Measurements from ENCODE around the gene CYP26A1.
A peak's percentile ranks its signal among the peaks of the same experiment; 100 is the strongest.

The CYP26A1 gene

GRCh38 chr10:93064874-93065660, 8.6 kb upstream of the CYP26A1 start:
- no peak for DNase-seq

DNA sequence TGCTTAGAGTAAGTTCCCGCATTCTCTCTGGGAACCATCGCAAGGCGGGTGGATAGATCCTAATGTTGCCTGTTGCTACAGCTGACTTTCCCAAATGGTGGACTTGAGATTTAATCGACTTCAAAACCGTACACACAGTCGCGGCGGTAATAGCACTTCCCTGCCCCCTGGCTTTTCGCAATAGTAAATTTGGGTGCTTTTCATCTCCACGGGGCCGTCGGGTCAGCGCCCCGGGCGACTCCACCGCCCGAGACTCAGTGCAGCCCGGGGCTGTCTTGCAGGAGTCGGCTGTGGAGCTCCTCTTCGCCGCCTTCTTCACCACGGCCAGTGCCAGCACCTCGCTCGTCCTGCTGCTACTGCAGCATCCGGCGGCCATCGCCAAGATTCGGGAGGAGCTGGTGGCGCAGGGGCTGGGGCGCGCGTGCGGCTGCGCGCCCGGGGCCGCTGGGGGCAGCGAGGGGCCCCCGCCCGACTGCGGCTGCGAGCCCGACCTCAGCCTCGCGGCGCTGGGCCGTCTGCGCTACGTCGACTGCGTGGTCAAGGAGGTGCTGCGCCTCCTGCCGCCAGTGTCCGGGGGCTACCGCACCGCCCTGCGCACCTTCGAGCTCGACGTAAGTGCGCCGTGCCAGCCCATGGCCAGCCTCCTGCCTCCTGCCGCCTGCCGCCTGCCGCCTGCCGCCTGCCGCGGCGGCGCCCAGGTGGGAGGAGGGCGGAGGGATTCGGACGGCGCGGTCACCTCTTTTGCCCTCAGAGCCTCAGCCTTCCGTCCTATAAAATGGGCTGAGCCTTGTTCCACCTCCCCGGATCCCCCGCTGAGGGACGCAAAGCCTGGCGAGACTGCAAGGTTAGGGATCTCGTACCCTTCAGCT, 7.8 kb upstream of the CYP26A1 start:
- DNase-seq: no peak

DNA sequence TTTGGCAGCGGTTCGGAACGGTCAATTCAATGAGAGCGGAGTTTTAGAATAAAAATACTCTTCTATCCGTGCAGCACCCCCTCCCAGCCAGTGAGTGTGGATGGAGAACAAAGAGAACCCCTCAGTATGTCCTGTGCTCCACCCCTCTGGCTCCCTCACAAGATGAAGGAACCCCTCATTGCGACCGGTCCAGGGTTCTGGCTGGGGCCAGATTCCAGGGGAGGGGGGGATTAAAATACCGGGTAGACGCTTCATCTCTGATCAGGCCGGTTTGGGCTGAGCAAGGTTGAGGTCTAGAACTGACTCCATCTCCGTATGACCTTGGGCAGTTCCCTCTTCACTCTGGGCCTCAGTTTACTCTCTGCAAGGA, 7.2 kb upstream of the CYP26A1 start:
- DNase-seq: no peak

DNA sequence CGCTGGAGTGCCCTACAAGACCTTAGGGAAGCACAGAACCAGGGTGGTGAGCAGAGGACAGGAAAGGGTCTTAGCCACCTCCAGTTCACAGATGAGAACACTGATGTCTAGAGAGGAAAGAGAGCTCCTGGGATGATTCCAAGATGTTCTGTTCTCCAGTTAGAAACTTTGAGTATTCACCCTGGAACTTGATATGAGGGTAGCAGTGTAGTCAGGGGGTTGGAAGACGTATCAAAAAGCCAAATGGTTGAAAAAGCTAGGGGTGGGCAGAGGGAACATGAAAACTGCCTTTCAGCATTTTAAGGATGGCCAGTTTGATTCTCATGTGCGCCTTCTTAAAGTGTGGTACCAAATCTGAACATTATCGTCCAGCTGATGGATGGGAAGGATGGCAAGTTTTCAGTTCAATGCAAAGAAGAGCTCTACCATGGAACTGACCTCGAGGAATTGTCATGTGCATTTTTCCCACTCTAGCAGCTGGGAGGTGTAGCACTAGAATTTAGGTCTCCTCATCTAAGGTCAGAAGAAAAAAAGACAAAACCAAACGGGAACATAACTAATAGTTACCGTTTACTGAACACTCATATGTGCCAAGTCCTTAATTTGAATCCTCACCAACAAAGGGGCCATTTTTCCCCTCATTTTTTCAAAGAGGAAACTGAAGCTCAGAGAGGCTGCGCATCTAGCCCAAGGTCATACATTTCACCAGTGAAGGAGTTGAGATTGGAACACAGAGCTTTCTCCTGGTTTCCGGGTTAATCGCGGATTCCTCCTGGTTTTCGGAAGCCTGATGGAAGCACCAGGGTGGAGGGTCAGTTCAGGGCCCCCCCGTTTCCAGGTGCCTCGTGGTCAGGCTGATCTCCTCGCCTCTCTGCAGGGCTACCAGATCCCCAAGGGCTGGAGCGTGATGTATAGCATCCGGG, 6.0 kb upstream of the CYP26A1 start:
- DNase-seq: no peak

GRCh38 chr10:93068411-93069244, 5.1 kb upstream of the CYP26A1 start:
- no peak for DNase-seq

- DNase-seq: no peak
Measured at GRCh38 chr10:93069245-93069561, 4.5 kb upstream of the CYP26A1 start.

GRCh38 chr10:93070378-93071176, 3.1 kb upstream of the CYP26A1 start:
- DNase-seq: no peak

DNA sequence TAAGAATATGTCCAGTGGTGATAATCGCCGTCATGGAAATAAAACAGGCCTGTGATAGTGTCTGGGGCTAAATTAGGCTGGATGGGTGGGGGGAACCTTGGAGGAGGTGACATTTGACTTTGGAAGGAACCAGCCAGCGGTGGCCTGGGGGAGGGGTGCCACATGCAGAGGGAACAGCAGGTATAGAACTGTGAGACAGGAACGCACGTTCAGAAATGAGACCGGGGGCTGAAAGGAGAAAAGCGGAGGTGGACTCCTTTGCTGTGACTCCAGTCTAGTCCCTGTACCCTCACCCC, 2.6 kb upstream of the CYP26A1 start:
- no peak for DNase-seq

- no peak for DNase-seq
Measured at GRCh38 chr10:93071674-93072224, 1.9 kb upstream of the CYP26A1 start.

DNA sequence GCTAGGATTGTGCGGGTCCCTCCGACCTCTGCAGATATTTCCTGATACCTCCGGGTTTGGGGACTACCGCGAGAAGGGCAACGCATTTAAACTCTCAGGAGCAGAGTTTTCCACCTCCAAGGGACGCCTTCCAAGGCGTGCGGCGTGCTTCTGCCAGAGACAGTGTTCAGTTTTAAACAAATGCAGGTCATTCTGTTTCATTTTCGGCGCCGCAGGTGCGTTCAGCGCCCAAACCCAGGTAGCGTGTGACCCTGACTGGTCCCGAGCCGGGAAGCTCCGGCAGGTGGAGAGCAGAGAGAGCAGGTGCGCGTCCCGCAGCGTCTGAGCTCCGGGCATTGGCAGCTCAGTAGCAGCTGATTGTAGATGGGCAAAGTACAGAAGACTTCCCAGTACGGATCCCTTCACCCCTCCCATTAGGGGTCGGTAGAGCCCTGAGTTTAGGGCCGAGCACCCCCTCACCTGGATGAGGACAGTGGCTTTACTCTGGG, 1.4 kb upstream of the CYP26A1 start:
- DNase-seq: no peak

- DNase-seq: no peak
Measured at GRCh38 chr10:93072713-93073538, 767 bp upstream of the CYP26A1 start.

DNA sequence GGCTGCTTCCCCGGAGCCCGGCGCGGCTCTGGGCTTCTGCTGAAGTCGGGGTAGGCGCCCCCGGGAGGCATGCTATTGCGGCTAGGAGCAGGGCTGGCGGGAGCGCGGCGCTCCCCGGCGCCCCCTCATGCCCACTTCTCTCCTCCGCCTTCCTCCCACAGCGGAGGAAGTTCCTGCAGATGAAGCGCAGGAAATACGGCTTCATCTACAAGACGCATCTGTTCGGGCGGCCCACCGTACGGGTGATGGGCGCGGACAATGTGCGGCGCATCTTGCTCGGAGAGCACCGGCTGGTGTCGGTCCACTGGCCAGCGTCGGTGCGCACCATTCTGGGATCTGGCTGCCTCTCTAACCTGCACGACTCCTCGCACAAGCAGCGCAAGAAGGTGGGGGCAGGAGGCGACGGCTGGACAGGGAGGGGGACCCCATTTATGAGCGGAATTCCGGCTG, 479 bp downstream of the CYP26A1 start:
- peak; percentile 68 for DNase-seq

DNA sequence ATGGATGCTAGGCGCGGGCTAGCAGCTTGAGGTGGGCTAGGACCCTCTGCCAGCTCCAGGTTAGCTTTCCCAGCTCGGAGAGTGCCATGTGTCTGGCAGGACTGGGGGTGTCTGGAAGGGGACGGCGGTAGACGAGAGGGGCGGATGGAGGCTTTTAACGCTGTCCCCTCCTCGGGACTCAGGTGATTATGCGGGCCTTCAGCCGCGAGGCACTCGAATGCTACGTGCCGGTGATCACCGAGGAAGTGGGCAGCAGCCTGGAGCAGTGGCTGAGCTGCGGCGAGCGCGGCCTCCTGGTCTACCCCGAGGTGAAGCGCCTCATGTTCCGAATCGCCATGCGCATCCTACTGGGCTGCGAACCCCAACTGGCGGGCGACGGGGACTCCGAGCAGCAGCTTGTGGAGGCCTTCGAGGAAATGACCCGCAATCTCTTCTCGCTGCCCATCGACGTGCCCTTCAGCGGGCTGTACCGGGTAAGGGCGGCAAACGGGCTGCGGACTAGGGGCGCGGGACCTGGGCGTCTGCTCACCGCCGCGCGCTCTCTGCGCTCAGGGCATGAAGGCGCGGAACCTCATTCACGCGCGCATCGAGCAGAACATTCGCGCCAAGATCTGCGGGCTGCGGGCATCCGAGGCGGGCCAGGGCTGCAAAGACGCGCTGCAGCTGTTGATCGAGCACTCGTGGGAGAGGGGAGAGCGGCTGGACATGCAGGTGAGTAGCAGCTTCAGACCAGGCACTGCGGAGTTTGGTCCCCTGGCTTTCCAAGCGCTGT, 1.1 kb downstream of the CYP26A1 start:
- DNase-seq: peak; percentile 22

DNA sequence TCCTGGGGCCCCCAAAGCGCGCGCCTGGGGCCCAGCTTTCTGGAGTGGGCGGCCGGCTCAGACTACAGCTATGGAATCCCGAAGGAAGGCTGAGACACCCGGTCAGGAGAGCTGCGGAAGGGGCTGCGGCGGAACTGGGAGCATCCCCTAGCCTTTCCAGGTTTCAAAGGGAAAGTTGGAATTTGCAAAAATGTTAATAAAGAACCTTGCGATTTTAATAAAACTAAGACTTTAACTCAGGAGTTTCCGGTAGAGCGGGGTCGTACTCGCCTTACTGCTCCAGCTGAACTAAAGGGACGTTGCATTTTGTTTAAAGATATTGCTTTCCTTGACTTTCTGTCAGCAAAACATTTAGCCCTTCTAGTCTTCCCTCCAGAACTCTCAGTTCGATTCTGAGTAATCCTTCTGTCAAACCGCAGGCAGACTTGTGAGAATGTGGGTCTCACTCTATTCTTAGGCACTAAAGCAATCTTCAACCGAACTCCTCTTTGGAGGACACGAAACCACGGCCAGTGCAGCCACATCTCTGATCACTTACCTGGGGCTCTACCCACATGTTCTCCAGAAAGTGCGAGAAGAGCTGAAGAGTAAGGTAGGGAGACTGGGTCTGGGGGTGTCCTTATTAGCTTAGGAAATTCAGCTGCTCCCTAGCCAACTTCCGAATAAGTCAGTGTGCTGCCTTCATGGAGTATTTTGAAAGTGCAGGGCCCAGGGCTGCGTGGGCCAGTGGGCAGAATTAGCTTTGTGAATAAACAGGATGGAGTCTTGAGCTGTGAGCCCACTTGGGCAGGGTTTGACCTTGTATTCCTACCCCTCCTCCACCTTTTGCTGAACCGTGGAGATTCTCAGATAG, 1.9 kb downstream of the CYP26A1 start:
- DNase-seq: no peak

- DNase-seq: no peak
Measured at GRCh38 chr10:93076871-93077270, 3.2 kb downstream of the CYP26A1 start.

DNA sequence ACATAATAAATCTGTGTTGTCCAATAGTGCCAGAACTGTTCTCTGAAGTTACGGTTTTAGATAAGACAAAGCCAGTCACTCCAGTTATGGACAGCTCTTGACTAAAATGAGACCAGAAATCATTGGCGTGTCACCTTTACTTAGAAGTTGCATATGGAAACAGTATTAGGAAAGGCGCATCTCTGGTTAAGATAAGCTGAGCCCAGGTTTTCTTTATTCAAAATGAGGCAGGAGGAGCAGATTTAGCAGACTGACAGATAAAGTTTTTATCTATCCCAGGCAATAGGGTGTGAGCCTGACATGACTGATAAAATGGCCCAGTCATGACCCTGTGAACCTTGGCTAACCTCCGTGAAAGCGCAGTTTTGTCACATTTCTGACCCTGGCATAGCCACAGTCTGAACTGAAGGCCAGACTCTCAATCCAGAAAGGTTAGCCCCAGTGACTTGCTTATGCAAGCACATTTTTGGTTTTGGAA, 4.2 kb downstream of the CYP26A1 start:
- DNase-seq: no peak

GRCh38 chr10:93079663-93080349, 6.1 kb downstream of the CYP26A1 start:
- DNase-seq: no peak
